ENCODE results near the gene TRPM5.

TRPM5 gene

DNA sequence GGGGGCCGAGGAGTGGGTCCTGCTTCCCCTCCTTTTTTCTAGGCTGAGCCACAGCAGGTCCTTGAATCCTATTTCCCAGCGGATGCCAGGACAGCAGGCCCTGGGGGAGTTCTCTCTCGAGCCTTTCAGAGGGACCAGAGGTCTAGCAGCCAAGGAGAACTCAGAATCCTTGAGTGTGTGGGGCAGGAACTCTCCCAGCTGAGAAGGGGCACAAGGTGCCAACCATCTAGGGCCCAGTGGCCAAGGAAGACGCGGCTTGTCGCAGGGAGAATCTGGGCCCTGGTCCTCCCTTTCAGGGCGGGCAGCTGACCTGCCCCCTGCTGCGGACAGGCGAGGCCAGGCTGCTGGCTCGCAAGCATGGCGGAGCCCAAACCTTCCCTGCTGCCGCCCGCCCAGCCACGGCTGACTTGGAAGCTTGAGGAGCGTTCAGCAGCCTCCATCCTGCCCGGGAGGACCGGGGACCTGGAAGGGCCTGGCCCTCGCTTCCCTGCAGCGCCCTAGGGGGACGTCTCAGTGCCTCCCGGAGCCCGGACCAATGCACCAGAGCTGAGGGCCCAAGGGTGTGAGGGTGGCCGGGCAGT is 44.7 kb downstream of the TRPM5 start:
- Histone ChIP-seq H3K36me3 (ENCODE audit: control insufficient read depth, insufficient read depth, low read length) (no peaks in the 10 kb centered on the region), H3K4me3 (ENCODE audit: low read length) (peak overlapping the region; percentile 75), H3K27me3 (ENCODE audit: control insufficient read depth, insufficient read depth, low read length) (no peaks in the 10 kb centered on the region), H3K9ac (ENCODE audit: low read length) (peak overlapping the region; percentile 97), H3K9me3 (ENCODE audit: control insufficient read depth, low read length) (no peaks in the 10 kb centered on the region), H3K4me1 (ENCODE audit: control insufficient read depth, insufficient read depth, low read length) (peaks cover 22% of the 10 kb centered on the region)

DNA sequence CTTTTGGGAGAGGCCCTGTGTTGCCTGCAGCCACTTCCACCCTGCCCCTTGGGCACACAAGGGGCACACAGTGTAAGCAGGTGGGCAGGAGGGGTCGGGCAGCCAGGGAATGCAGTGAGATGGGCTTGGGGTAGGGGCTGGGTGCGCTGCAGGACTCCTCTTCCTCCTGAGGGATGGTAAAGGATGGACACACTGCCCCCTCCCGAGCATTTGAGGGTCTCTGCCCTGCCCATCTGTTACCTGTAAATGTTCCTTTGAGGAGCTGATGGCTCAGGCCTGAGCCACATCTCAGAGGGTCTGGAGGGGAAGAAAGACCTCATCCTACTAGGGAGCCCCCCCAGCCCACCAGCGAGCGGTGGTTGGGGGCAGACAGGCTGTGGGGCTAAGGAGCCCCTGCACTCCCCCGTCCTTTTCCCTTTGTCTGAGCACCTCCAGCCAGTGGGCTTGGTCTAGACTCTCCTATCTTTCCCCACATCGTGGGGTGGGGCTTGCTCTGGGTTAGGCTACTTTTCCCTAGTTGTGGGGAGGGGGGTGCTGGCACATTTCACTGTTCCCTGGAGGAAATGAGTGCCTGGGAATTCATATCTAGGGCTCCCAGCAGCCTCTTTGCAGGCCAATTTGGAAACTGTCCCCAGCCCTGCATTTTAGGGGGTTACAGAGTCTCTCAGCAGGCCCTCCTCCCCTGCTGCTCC is 45.5 kb downstream of the TRPM5 start:
- peak overlapping the region; percentile 97 for H3K9ac ChIP-seq (ENCODE audit: low read length)

DNA sequence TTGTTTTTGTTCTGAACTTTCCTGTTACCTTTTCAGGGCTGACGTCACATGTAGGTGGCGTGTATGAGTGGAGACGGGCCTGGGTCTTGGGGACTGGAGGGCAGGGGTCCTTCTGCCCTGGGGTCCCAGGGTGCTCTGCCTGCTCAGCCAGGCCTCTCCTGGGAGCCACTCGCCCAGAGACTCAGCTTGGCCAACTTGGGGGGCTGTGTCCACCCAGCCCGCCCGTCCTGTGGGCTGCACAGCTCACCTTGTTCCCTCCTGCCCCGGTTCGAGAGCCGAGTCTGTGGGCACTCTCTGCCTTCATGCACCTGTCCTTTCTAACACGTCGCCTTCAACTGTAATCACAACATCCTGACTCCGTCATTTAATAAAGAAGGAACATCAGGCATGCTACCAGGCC is 47.3 kb downstream of the TRPM5 start:
- Histone ChIP-seq H3K4me1 (ENCODE audit: control insufficient read depth, insufficient read depth, low read length) (peaks cover 19% of the 10 kb centered on the region), H3K9ac (ENCODE audit: low read length) (no peak overlapping the region), H3K4me3 (ENCODE audit: low read length) (no peak overlapping the region), H3K27me3 (ENCODE audit: control insufficient read depth, insufficient read depth, low read length) (no peaks in the 10 kb centered on the region), H3K9me3 (ENCODE audit: control insufficient read depth, low read length) (no peaks in the 10 kb centered on the region), H3K36me3 (ENCODE audit: control insufficient read depth, insufficient read depth, low read length) (no peaks in the 10 kb centered on the region)

More for the DNA sequence above, 45.5 kb downstream of the TRPM5 start:
- H3K4me3 ChIP-seq (ENCODE audit: low read length) = no peak overlapping the region
- no peaks in the 10 kb centered on the region for H3K36me3 ChIP-seq (ENCODE audit: control insufficient read depth, insufficient read depth, low read length)
- H3K27me3 ChIP-seq (ENCODE audit: control insufficient read depth, insufficient read depth, low read length) = no peaks in the 10 kb centered on the region
- peaks cover 22% of the 10 kb centered on the region for H3K4me1 ChIP-seq (ENCODE audit: control insufficient read depth, insufficient read depth, low read length)
- H3K9me3 ChIP-seq (ENCODE audit: control insufficient read depth, low read length) = no peaks in the 10 kb centered on the region

DNA sequence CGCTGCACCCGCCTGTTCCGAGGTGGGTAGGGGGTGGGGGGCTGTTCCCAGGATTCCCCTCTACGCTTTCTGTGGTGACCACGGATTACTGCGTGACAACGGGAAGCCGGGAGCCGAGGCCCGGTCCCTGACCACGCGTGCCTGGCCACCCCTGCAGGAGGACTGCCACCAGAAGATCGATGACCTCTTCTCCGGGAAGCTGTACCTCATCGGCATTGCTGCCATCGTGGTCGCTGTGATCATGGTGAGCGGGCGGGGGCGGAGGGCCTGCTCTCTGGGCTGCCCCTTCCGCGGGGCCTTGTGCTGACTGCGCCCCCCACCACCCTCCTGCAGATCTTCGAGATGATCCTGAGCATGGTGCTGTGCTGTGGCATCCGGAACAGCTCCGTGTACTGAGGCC is 47.8 kb downstream of the TRPM5 start:
- Histone ChIP-seq H3K9me3 (ENCODE audit: control insufficient read depth, low read length) (no peaks in the 10 kb centered on the region), H3K27me3 (ENCODE audit: control insufficient read depth, insufficient read depth, low read length) (no peaks in the 10 kb centered on the region), H3K4me3 (ENCODE audit: low read length) (no peak overlapping the region), H3K9ac (ENCODE audit: low read length) (no peak overlapping the region), H3K36me3 (ENCODE audit: control insufficient read depth, insufficient read depth, low read length) (no peaks in the 10 kb centered on the region), H3K4me1 (ENCODE audit: control insufficient read depth, insufficient read depth, low read length) (peaks cover 14% of the 10 kb centered on the region)

DNA sequence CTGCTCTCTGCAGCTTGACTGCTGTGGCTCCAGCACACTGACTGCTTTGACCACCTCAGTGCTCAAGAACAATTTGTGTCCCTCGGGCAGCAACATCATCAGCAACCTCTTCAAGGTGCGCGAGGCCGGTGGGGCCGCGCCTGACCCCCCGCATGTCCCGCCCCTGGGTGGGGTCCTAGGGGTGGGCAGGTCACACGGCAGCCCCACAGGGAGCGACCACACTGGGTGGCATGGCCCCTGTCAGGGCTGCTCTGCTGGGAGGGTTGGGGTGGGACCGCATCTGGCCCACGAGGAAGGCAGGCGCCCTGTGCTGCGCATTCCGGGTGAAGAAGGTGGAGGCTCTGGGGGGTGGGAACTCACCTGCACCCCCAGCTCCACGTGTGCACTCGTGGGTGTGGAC is 48.5 kb downstream of the TRPM5 start:
- Histone ChIP-seq H3K27me3 (ENCODE audit: control insufficient read depth, insufficient read depth, low read length) (no peaks in the 10 kb centered on the region), H3K4me3 (ENCODE audit: low read length) (no peak overlapping the region)

DNA sequence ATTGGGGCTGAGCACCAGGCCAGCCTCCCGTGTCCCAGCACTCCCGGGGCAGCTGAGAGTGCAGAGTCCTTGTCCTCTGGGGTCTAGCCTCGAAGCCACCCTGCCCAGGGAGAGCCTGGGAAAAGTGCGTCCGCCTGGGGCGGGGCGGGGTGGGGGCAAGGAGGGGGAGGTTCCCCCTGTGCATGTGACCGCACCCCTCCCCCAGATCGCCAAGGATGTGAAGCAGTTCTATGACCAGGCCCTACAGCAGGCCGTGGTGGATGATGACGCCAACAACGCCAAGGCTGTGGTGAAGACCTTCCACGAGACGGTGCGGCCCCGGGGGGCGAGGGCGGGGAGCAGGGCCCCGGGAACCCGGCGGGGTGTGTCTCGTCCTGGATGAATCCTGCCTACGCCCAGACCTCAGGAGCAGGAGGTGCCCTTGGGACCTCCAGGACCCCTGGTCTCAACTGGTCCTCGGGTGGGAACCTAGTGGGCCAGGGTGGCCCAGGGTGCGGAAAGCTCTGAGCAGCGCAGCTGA is 49.0 kb downstream of the TRPM5 start:
- no peak overlapping the region for H3K4me3 ChIP-seq (ENCODE audit: low read length)
- H3K36me3 ChIP-seq (ENCODE audit: control insufficient read depth, insufficient read depth, low read length) = no peaks in the 10 kb centered on the region
- peaks cover 18% of the 10 kb centered on the region for H3K4me1 ChIP-seq (ENCODE audit: control insufficient read depth, insufficient read depth, low read length)
- no peaks in the 10 kb centered on the region for H3K27me3 ChIP-seq (ENCODE audit: control insufficient read depth, insufficient read depth, low read length)
- H3K9ac ChIP-seq (ENCODE audit: low read length) = no peak overlapping the region
- H3K9me3 ChIP-seq (ENCODE audit: control insufficient read depth, low read length) = no peaks in the 10 kb centered on the region

More for the DNA sequence above, 48.5 kb downstream of the TRPM5 start:
- H3K9me3 ChIP-seq (ENCODE audit: control insufficient read depth, low read length) = no peaks in the 10 kb centered on the region
- H3K4me1 ChIP-seq (ENCODE audit: control insufficient read depth, insufficient read depth, low read length) = peaks cover 12% of the 10 kb centered on the region
- H3K9ac ChIP-seq (ENCODE audit: low read length) = no peak overlapping the region
- H3K36me3 ChIP-seq (ENCODE audit: control insufficient read depth, insufficient read depth, low read length) = no peaks in the 10 kb centered on the region

DNA sequence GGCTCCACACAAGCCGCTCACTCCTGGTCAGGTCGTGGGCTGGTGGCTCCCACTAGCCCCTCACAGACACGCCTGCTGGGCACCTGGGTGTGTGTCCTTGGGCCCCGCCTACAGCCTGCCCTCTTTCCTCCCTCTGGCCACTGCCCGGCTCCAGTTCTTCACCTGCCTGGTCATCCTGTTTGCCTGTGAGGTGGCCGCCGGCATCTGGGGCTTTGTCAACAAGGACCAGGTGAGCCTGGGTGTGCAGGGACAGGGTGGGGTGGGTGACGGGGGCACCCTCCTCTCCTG is 49.6 kb downstream of the TRPM5 start:
- Histone ChIP-seq H3K9me3 (ENCODE audit: control insufficient read depth, low read length) (no peaks in the 10 kb centered on the region), H3K4me1 (ENCODE audit: control insufficient read depth, insufficient read depth, low read length) (peaks cover 20% of the 10 kb centered on the region), H3K4me3 (ENCODE audit: low read length) (no peak overlapping the region), H3K9ac (ENCODE audit: low read length) (no peak overlapping the region), H3K27me3 (ENCODE audit: control insufficient read depth, insufficient read depth, low read length) (no peaks in the 10 kb centered on the region), H3K36me3 (ENCODE audit: control insufficient read depth, insufficient read depth, low read length) (no peaks in the 10 kb centered on the region)
